H1 (cell line): ENCODE data around the gene DLL1. TPM values are rescaled to one million over a fixed set of nuclear protein-coding genes. Genes with fewer than 3 reads are reported as not detected.
A peak's percentile ranks its signal among the peaks of the same experiment; 100 is the strongest.

Experiments
- CTCF ChIA-PET: fragments of 300-600 bp; sonication (Branson Sonifier 250); formaldehyde crosslinking; loops from one replicate; lab custom pipeline; 2021; ENCODE audit not compliant: partially characterized antibody; lab: Charles Lee
- POLR2A ChIA-PET: fragments of 300-600 bp; sonication (Branson Sonifier 250); formaldehyde crosslinking; loops from one replicate; lab custom pipeline; 2021; ENCODE audit warnings: inconsistent platforms; ENCODE audit not compliant: partially characterized antibody; lab: Charles Lee
- DNase-seq, 2 experiments: peaks; one replicate each; pipeline versions ENCODE4 v3.0.0 to v3.0.0-alpha.2; 2010 to 2022; ENCODE audit warnings: low spot score in 2 of 2, low read depth in 1 of 2, mixed read lengths in 1 of 2
- FAIRE-seq: peaks from 2 replicates; lab custom pipeline; 2011; peaks lifted over from hg19 to GRCh38; lab: Jason Lieb, UNC
- H2AFZ ChIP-seq: 2 replicates; pipeline ENCODE4 v1.8.1; 2012; ENCODE audit warnings: low read length, inconsistent platforms
- H2AK5ac ChIP-seq: 2 replicates; pipeline ENCODE4 v1.6.1; 2013; ENCODE audit warnings: low read depth, low read length
- H2BK120ac ChIP-seq: replicated peaks from 2 replicates; pipeline ENCODE3; 2013; ENCODE audit warnings: low read depth, low read length, inconsistent platforms
- H2BK12ac ChIP-seq: 2 replicates; pipeline ENCODE4 v1.6.1; 2013; ENCODE audit warnings: low read depth, low read length
- H2BK15ac ChIP-seq: 2 replicates; pipeline ENCODE4 v1.6.1; 2013; ENCODE audit warnings: low read length
- H2BK20ac ChIP-seq: 2 replicates; pipeline ENCODE4 v1.6.1; 2013; ENCODE audit warnings: low read length
- H2BK5ac ChIP-seq: 2 replicates; pipeline ENCODE4 v1.6.1; 2013; ENCODE audit warnings: low read depth, low read length
- H3K14ac ChIP-seq: 2 replicates; pipeline ENCODE4 v1.6.1; 2013; ENCODE audit warnings: inconsistent platforms; ENCODE audit not compliant: insufficient read length
- H3K18ac ChIP-seq: 2 replicates; pipeline ENCODE4 v1.6.1; 2013; ENCODE audit warnings: low read length; ENCODE audit errors: extremely low read depth
- H3K23ac ChIP-seq: 2 replicates; pipeline ENCODE4 v1.6.1; 2013; ENCODE audit warnings: inconsistent platforms; ENCODE audit not compliant: insufficient read length
- H3K23me2 ChIP-seq: 2 replicates; pipeline ENCODE4 v1.6.1; 2013; ENCODE audit warnings: low read depth, low read length
- H3K27ac ChIP-seq: 2 replicates; pipeline ENCODE4 v1.6.1; 2011; ENCODE audit warnings: low read depth, low read length, inconsistent platforms
- H3K27me3 ChIP-seq, 4 experiments: replicated peaks in 1 of 4; 1 replicate in 1 of 4; 2 replicates in 3 of 4; pipeline versions ENCODE4 v1.6.1 to v1.8.1; 2011 to 2013; ENCODE audit warnings: low read length in 3 of 4, mild to moderate bottlenecking in 3 of 4, inconsistent platforms in 2 of 4, mixed read lengths in 2 of 4, moderate library complexity in 1 of 4; ENCODE audit not compliant: control insufficient read depth in 3 of 4, insufficient read depth in 3 of 4; ENCODE audit errors: extremely low read depth in 1 of 4
- H3K36me3 ChIP-seq, 4 experiments: 2 replicates each; pipeline versions ENCODE4 v1.6.1 to v1.8.1; 2011 to 2013; ENCODE audit warnings: mild to moderate bottlenecking in 4 of 4, low read length in 3 of 4, moderate library complexity in 2 of 4, control low read depth in 1 of 4, inconsistent platforms in 1 of 4; ENCODE audit not compliant: insufficient read depth in 4 of 4, control insufficient read depth in 2 of 4
- H3K4ac ChIP-seq: replicated peaks from 2 replicates; pipeline ENCODE3; 2013; ENCODE audit warnings: low read length, low read depth, mixed read lengths, inconsistent platforms; ENCODE audit not compliant: insufficient read length
- H3K4me1 ChIP-seq, 4 experiments: replicated peaks in 1 of 4; 1 replicate in 1 of 4; 2 replicates in 3 of 4; pipeline versions ENCODE4 v1.6.1 to v1.8.1; 2011 to 2013; ENCODE audit warnings: low read length in 3 of 4, inconsistent platforms in 2 of 4, mixed read lengths in 1 of 4; ENCODE audit not compliant: insufficient read depth in 4 of 4, control insufficient read depth in 3 of 4
- H3K4me2 ChIP-seq, 2 experiments: 2 replicates each; pipeline versions ENCODE4 v1.6.1 to v1.8.1; 2011 to 2013; ENCODE audit warnings: low read depth in 2 of 2, low read length in 2 of 2, control low read depth in 1 of 2, inconsistent platforms in 1 of 2, mild to moderate bottlenecking in 1 of 2; ENCODE audit not compliant: insufficient read depth in 1 of 2
- H3K4me3 ChIP-seq, 4 experiments: fragments of 200-600, 300-600 bp in 1 of 4; sonication (generic), shearing (Covaris generic), sonication (Bioruptor Twin) in 1 of 4; 2 replicates each; pipeline versions ENCODE4 v1.5.1 to v1.8.1; 2011 to 2016; ENCODE audit warnings: low read length in 4 of 4, low read depth in 3 of 4, control low read depth in 2 of 4, inconsistent platforms in 2 of 4, mild to moderate bottlenecking in 2 of 4, mixed read lengths in 1 of 4, moderate library complexity in 1 of 4; ENCODE audit not compliant: insufficient read depth in 2 of 4; ENCODE audit errors: extremely low read depth in 1 of 4
- H3K56ac ChIP-seq: replicated peaks from 2 replicates; pipeline ENCODE3; 2013; ENCODE audit warnings: low read depth, mild to moderate bottlenecking, mixed read lengths, low read length, inconsistent platforms; ENCODE audit not compliant: insufficient read length
- H3K79me1 ChIP-seq: 2 replicates; pipeline ENCODE4 v1.6.1; 2013; ENCODE audit warnings: low read depth, low read length, control low read depth
- H3K79me2 ChIP-seq, 2 experiments: 2 replicates each; pipeline versions ENCODE4 v1.6.1 to v1.8.1; 2012 to 2013; ENCODE audit warnings: low read length in 2 of 2, mild to moderate bottlenecking in 2 of 2, inconsistent platforms in 1 of 2; ENCODE audit not compliant: insufficient read depth in 2 of 2, control insufficient read depth in 1 of 2
- H3K9ac ChIP-seq, 4 experiments: replicated peaks in 1 of 4; 1 replicate in 1 of 4; 2 replicates in 3 of 4; pipeline versions ENCODE4 v1.6.1 to v1.8.1; 2011 to 2013; ENCODE audit warnings: low read depth in 3 of 4, low read length in 3 of 4, control low read depth in 2 of 4, mild to moderate bottlenecking in 2 of 4, moderate library complexity in 2 of 4, inconsistent platforms in 1 of 4; ENCODE audit errors: extremely low read depth in 1 of 4
- H3K9me3 ChIP-seq, 2 experiments: 2 replicates each; pipeline versions ENCODE4 v1.6.1 to v1.8.1; 2012 to 2013; ENCODE audit warnings: mild to moderate bottlenecking in 2 of 2, moderate library complexity in 2 of 2, control low read depth in 1 of 2, inconsistent platforms in 1 of 2, low read depth in 1 of 2, low read length in 1 of 2, mixed read lengths in 1 of 2; ENCODE audit not compliant: insufficient read depth in 2 of 2
- H4K20me1 ChIP-seq, 2 experiments: replicated peaks in 1 of 2; 2 replicates each; pipeline versions ENCODE3 to v1.8.1; 2011 to 2013; ENCODE audit warnings: inconsistent platforms in 2 of 2, low read length in 2 of 2, mild to moderate bottlenecking in 1 of 2; ENCODE audit not compliant: insufficient read depth in 2 of 2, control insufficient read depth in 1 of 2
- H4K5ac ChIP-seq: 2 replicates; pipeline ENCODE4 v1.6.1; 2013; ENCODE audit warnings: low read length, low read depth, mixed read lengths, inconsistent platforms; ENCODE audit not compliant: insufficient read length
- H4K8ac ChIP-seq: 2 replicates; pipeline ENCODE4 v1.8.0; 2013; ENCODE audit warnings: mild to moderate bottlenecking, moderate library complexity, low read length, inconsistent platforms; ENCODE audit not compliant: insufficient read depth; ENCODE audit errors: extremely low read depth
- H4K91ac ChIP-seq: replicated peaks from 2 replicates; pipeline ENCODE3; 2013; ENCODE audit warnings: low read length, mixed read lengths, inconsistent platforms; ENCODE audit not compliant: insufficient read length
- E2F6 ChIP-seq: IDR thresholded peaks from 2 replicates; pipeline ENCODE4 v1.6.1; 2012; ENCODE audit warnings: inconsistent platforms
- WGBS, 2 experiments: shearing (Covaris generic) in 1 of 2; methylation state at CpG; one replicate each; pipeline versions ENCODE4 v1.1.6 to v1.1.7; 2013 to 2015; ENCODE audit warnings: low lambda C conversion rate in 2 of 2, mixed read lengths in 2 of 2, inconsistent platforms in 1 of 2, low coverage in 1 of 2, missing lambda C conversion rate in 1 of 2; ENCODE audit not compliant: insufficient replicate concordance in 2 of 2, insufficient coverage in 1 of 2, insufficient read length in 1 of 2; ENCODE audit errors: extremely low coverage in 1 of 2, missing lambda C conversion rate in 1 of 2; 5-methylcytosine and 5-hydroxymethylcytosine counted together
- polyA plus RNA-seq, 7 experiments: library from polyadenylated mRNA; depleted of rRNA in 3 of 7; stranded (reverse) in 5 of 7; unstranded in 2 of 7; fragments of >200 nt in 5 of 7; fragments of 200-250 nt in 2 of 7; gene quantifications; 1 replicate in 5 of 7; 2 replicates in 1 of 7; 4 replicates in 1 of 7; pipeline versions ENCODE4 v1.2.1 to v1.2.3, GENCODE V29; 2011 to 2013; ENCODE audit warnings: missing spikeins in 2 of 7, mixed read lengths in 2 of 7
- total RNA-seq: library from RNA; stranded (reverse); fragmentation: NEBNext Ultra II Directional; extraction: Animal tissue kit (Norgen Biotek cat#: 25700); gene quantifications from 2 replicates; pipeline ENCODE4 v1.2.1, GENCODE V29; 2021
- TF ChIP-seq, protein P1 (sequence below): IDR thresholded peaks from 2 replicates; pipeline ENCODE4 v1.6.1; 2011; ENCODE audit warnings: low read length, improper control_type of control experiment

DLL1 gene
- total and polyA plus RNA-seq, 2 of the 8 experiments (the other 6 are each of a cell fraction or from before 2014, with no cell fraction given): 1.7 to 3.8 TPM

DNA sequence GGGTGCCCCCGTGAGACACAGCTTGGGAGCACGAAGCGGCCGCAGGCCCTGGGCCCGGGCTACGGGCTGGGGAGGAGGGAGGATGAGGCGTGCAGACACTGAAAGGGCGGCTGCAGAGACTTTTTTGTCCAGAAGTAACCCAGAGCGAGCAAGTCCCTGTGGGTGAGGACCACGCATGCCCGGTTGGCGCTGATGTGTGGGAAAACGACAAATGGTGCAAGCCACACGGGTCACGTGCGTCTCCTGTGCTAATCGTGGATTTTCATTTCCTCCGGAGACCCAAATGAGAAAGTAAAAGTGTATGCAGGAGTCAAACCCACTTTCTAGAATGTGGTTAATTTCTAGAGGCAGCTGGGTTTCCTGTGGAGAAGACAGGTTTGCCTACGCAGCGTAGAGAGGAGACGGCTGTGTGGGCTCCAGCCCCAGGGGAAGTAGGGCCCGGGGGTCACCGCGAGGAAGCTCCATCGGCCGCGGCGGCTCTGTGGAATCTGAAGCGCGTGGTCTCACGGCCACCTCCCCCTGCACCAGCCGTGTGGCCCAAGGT, 19.0 kb downstream of the DLL1 start:
- Histone ChIP-seq H4K5ac (no peak overlapping the region), H3K27me3 (no peaks in the 10 kb centered on the region), H3K23ac (no peak overlapping the region), H3K23me2 (no peaks in the 10 kb centered on the region), H3K27ac (no peak overlapping the region), H2AK5ac (no peak overlapping the region), H3K4me3 (no peak overlapping the region), H2BK5ac (no peak overlapping the region), H3K56ac (no peak overlapping the region), H3K4me2 (no peak overlapping the region), H3K79me1 (no peaks in the 10 kb centered on the region), H3K36me3 (no peaks in the 10 kb centered on the region), H3K4ac (no peak overlapping the region), H4K91ac (no peak overlapping the region), H2BK12ac (no peak overlapping the region), H3K18ac (no peak overlapping the region), H2BK120ac (no peak overlapping the region), H3K4me1 (peaks cover 0 to 5% (median under 1%) of the 10 kb centered on the region in 4 experiments; a peak in 2 of 7 replicates), H3K79me2 (no peaks in the 10 kb centered on the region), H2BK15ac (no peak overlapping the region), H3K9ac (no peak overlapping the region), H2BK20ac (no peak overlapping the region), H4K20me1 (no peaks in the 10 kb centered on the region), H3K9me3 (no peaks in the 10 kb centered on the region), H4K8ac (0 out of 2 replicates have a peak overlapping the region, but pooled peaks have one; percentile 35), H3K14ac (no peak overlapping the region), H2AFZ (no peak overlapping the region)
- DNase-seq (no peak), FAIRE-seq (no peak)
- POLR2A ChIA-PET: interaction anchor here (4.8 kb wide), 1 partner anchor 19 kb away, joined by 17 read pairs; the partner anchor contains the start of gene DLL1
- TF ChIP-seq E2F6: no peak
- TF ChIP-seq, protein P1, sequence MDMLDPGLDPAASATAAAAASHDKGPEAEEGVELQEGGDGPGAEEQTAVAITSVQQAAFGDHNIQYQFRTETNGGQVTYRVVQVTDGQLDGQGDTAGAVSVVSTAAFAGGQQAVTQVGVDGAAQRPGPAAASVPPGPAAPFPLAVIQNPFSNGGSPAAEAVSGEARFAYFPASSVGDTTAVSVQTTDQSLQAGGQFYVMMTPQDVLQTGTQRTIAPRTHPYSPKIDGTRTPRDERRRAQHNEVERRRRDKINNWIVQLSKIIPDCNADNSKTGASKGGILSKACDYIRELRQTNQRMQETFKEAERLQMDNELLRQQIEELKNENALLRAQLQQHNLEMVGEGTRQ: no peak
- CTCF ChIA-PET: interaction anchor here (1.2 to 1.3 kb wide), 2 partner anchors 9 to 16 kb away, joined by 3 to 6 read pairs; no protein-coding TSS in a partner anchor
- 92% methylated on average over 32 of the region's 32 CpGs; no CpG with 5 or more reads in 1 of the 2 experiments for WGBS, 2 experiments
